ENCODE results near the gene C16orf54. TPM values are rescaled to one million over a fixed set of nuclear protein-coding genes. Genes with fewer than 3 reads are reported as not detected.
"Not testable (repeated sequence)": the region's sequence is repeated elsewhere in the genome, so short reads cannot be mapped to it uniquely, and the experiment has no call there.

C16orf54 gene
- total RNA-seq, 1 experiment from 2014 or later = not detected

DNA sequence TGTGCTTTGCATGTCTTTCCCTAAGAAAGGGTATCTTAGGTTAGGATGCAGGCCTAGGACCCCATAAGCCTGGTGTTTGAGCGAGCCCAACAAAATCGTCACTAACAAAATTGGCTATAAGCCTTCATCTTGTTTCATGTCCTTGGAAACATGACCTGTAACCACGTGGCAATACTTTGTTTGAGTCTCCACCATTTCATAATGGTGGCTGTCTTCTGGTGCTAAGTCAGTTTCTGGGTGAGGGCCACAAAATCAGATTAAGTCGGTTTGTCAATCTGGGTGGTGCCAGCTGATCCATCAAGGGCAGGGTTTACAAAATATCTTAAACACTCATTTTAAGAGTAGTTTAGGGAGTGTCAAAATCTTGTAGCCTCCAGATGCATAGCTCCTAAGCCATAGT, 33.0 kb downstream of the C16orf54 start:
- CTCF ChIA-PET = interaction anchor here (0.5 to 0.6 kb wide), 2 partner anchors 12 to 423 kb away, joined by 6 to 10 read pairs; no protein-coding TSS in a partner anchor
- POLR2A ChIA-PET (ENCODE audit: unreplicated experiment) = interaction anchor here (0.6 kb wide), 1 partner anchor 83 kb away, joined by 4 read pairs; no protein-coding TSS in a partner anchor
- no peak for DNase-seq
- Histone ChIP-seq H3K27ac (no peak overlapping the region), H3K36me3 (ENCODE audit: low read depth) (no peaks in the 10 kb centered on the region), H3K79me2 (ENCODE audit: low read depth) (no peaks in the 10 kb centered on the region), H4K20me1 (ENCODE audit: insufficient read depth) (no peaks in the 10 kb centered on the region), H3K4me2 (no peak overlapping the region), H3K9me2 (ENCODE audit: insufficient read depth) (no peaks in the 10 kb centered on the region), H3K9me3 (ENCODE audit: insufficient read depth, low read depth) (peaks cover 3% of the 10 kb centered on the region; the same call in 1 of the 2 replicates), H3K4me3 (no peak overlapping the region), H2AFZ (no peak overlapping the region), H3K27me3 (ENCODE audit: insufficient read depth, low read depth) (no peaks in the 10 kb centered on the region), H3F3A (ENCODE audit: insufficient read depth, low read depth) (no peaks in the 10 kb centered on the region), H3K4me1 (replicated peaks; ENCODE audit: insufficient read depth) (no peaks in the 10 kb centered on the region)
- intact Hi-C loops (cut with micrococcal nuclease; ENCODE audit: unreplicated experiment) = no loop called here
- BruUV-seq (replicated peaks) = no TSS peak
- TF ChIP-seq, protein P1, sequence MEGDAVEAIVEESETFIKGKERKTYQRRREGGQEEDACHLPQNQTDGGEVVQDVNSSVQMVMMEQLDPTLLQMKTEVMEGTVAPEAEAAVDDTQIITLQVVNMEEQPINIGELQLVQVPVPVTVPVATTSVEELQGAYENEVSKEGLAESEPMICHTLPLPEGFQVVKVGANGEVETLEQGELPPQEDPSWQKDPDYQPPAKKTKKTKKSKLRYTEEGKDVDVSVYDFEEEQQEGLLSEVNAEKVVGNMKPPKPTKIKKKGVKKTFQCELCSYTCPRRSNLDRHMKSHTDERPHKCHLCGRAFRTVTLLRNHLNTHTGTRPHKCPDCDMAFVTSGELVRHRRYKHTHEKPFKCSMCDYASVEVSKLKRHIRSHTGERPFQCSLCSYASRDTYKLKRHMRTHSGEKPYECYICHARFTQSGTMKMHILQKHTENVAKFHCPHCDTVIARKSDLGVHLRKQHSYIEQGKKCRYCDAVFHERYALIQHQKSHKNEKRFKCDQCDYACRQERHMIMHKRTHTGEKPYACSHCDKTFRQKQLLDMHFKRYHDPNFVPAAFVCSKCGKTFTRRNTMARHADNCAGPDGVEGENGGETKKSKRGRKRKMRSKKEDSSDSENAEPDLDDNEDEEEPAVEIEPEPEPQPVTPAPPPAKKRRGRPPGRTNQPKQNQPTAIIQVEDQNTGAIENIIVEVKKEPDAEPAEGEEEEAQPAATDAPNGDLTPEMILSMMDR (conservative IDR thresholded peaks at IDR 0.05) = no peak
- TF ChIP-seq EZH2 (IDR thresholded peaks at IDR 0.05; ENCODE audit: low read depth) = no peak

- TF ChIP-seq EZH2 (IDR thresholded peaks at IDR 0.05; ENCODE audit: low read depth) = no peak
- TF ChIP-seq, protein P1 (conservative IDR thresholded peaks at IDR 0.05) = peak; percentile 74
- H3K36me3 ChIP-seq (ENCODE audit: low read depth) = no peaks in the 10 kb centered on the region
- peak overlapping the region; percentile 29 for H3K4me2 ChIP-seq
- ChIA-PET POLR2A (ENCODE audit: unreplicated experiment) (interaction anchor here (0.5 to 0.7 kb wide), 2 partner anchors 11 to 27 kb away, joined by 3 to 4 read pairs; no protein-coding TSS in a partner anchor), CTCF (interaction anchor here (0.5 to 0.6 kb wide), 2 partner anchors 10 to 66 kb away, joined by 3 to 5 read pairs; no protein-coding TSS in a partner anchor)
- no peaks in the 10 kb centered on the region for H3K9me2 ChIP-seq (ENCODE audit: insufficient read depth)
- no peaks in the 10 kb centered on the region for H3F3A ChIP-seq (ENCODE audit: insufficient read depth, low read depth)
- H3K4me3 ChIP-seq = no peak overlapping the region; the same call in 1 of the 2 replicates
- no peaks in the 10 kb centered on the region for H3K79me2 ChIP-seq (ENCODE audit: low read depth)
- no peaks in the 10 kb centered on the region for H4K20me1 ChIP-seq (ENCODE audit: insufficient read depth)
- H3K27me3 ChIP-seq (ENCODE audit: insufficient read depth, low read depth) = no peaks in the 10 kb centered on the region
- intact Hi-C loops (cut with micrococcal nuclease; ENCODE audit: unreplicated experiment) = no loop called here
- peaks cover 3% of the 10 kb centered on the region; the same call in 1 of the 2 replicates for H3K9me3 ChIP-seq (ENCODE audit: insufficient read depth, low read depth)
- peak; percentile 44 to 59 for DNase-seq
- no peaks in the 10 kb centered on the region for H3K4me1 ChIP-seq (replicated peaks; ENCODE audit: insufficient read depth)
- no peak overlapping the region for H3K27ac ChIP-seq
- no peak overlapping the region for H2AFZ ChIP-seq
- no TSS peak for BruUV-seq (replicated peaks)
Observed at GRCh38 chr16:29710227-29711219, 35.3 kb downstream of the C16orf54 start.

GRCh38 chr16:29709657-29710056, 36.1 kb downstream of the C16orf54 start:
- ChIA-PET CTCF (interaction anchor here (0.6 kb wide), 1 partner anchor 9 kb away, joined by 5 read pairs; no protein-coding TSS in a partner anchor), POLR2A (ENCODE audit: unreplicated experiment) (interaction anchor here (0.5 kb wide), 1 partner anchor 28 kb away, joined by 3 read pairs; no protein-coding TSS in a partner anchor)

More at GRCh38 chr16:29709657-29710056, 36.1 kb downstream of the C16orf54 start:
- not testable (repeated sequence) for H3K79me2 ChIP-seq (ENCODE audit: low read depth); DNase-seq; H2AFZ ChIP-seq; H3K9me3 ChIP-seq (ENCODE audit: insufficient read depth, low read depth); H3K4me1 ChIP-seq (replicated peaks; ENCODE audit: insufficient read depth); H3K27ac ChIP-seq; H3K4me3 ChIP-seq; H3K27me3 ChIP-seq (ENCODE audit: insufficient read depth, low read depth); H4K20me1 ChIP-seq (ENCODE audit: insufficient read depth); H3K36me3 ChIP-seq (ENCODE audit: low read depth); H3K9me2 ChIP-seq (ENCODE audit: insufficient read depth); H3K4me2 ChIP-seq; BruUV-seq (replicated peaks); H3F3A ChIP-seq (ENCODE audit: insufficient read depth, low read depth)
- intact Hi-C loops (cut with micrococcal nuclease; ENCODE audit: unreplicated experiment) = loop anchor here (10.0 kb wide), 1 partner anchor 65 kb away; no protein-coding TSS in a partner anchor

Data from PC-9 (cell line).